Mucosa of gallbladder (tissue), 1 donor: ENCODE results near the gene ELAPOR1. TPM values are rescaled to one million over a fixed set of nuclear protein-coding genes. Genes with fewer than 3 reads are reported as not detected.

Source experiments
- DNase-seq: peaks from one replicate; pipeline ENCODE4 v3.0.0-alpha.2; 2020; ENCODE audit warnings: low spot score
- total RNA-seq: library from RNA; stranded (reverse); gene quantifications from one replicate; pipeline ENCODE4 v1.2.1, GENCODE V29; 2021
- donor health status: DM: no; HTN: no; CAD: no.

ELAPOR1 gene
- total RNA-seq, 1 donor from 2014 or later: 127 TPM

DNA sequence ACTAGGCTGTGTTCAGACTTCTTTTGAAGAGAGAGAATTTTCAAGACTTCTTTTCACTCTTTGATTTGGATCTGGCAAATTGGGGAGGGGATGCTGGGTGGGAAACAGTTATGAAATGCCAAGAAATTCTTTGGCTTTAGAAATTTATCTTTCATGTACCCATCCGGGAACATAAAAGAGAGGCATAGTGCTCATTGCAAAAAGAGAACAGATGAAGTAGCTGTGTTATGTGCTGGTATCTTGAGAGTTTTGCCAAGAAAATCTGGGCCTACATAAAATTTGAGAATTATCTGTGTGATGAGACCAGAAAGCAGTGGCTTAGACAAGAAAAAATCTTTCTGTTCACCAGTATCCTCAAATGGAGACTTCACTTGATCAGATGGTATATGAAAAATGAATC, 19.0 kb upstream of the ELAPOR1 start:
- no peak for DNase-seq

DNA sequence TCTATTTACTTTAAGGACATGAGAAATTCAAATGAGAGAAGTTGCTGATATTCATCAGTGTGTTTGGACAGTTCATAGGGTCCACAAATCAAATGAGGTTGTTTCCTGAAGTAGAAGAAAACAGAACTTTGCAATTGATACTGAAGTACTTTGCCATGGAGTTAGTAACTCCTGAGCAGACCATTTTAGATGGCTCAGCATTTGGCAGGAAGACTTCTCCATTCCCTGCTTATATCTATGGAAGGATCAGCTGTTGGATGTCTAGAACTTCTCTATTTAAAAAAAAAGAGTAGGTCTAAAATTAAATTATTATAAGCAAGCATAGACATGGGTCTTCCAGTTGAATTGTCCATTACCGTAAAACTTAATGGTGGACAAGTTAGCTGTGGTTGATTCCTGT, 18.3 kb upstream of the ELAPOR1 start:
- DNase-seq: no peak

DNA sequence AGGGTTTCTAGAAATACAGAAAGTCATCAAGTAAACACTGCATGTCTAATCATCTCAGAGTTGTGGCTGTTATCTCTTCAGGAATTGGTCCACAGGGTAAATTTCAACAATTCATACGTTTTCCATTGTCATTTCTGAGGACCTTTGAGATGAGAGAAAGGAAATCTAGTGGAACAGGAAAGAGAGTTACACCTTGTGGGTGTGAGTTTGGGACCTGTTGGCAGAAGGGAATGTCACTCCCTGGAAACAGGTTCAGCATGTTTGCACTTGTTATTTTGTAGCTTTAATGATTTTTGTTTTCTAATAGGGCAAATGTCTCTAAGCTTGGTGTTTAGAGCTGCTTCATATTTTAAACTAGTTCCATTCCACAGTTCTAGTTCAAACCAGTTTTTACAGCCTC, 17.8 kb upstream of the ELAPOR1 start:
- no peak for DNase-seq

DNA sequence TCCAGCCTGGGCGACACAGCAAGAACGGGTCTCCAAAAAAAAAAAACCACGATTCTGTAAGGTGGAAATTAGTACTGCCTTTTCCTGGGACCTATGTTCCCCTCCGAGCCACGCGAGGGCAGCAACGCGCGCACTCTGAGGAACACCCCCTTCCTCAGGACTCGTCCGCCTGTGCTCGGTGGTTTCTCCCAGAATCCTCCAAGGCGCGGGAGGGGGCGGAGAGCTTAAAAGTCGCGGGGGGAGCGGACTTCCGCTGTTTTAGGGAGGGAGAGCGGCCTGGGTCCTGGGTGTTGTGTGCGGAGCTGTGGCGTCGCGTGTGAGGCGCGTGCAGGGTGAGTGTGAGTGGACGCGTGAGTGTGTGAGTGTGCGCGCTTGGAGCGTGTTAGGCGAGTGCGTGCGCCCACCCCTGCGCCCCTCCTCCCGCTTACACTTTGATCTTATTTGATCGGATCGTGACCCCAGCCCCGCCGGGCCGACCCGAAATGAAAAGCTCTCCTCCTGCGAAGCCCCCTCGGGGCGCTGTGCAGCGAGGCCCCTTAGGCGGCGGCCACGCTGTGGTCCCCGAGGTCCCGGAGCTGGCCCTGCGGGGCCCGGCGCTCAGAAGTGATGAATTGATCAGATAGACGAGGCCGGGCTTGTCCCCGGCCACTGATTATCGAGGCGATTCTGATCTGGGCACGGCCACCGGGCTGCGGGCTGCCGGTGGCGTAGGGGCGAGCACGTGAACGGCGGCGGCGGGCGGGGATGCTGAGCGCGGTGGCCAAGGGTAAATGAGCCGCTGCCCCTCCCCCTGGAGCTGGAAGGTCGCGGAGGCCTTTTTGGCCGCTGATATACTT, 13.8 kb upstream of the ELAPOR1 start:
- peak; percentile 96 for DNase-seq

DNA sequence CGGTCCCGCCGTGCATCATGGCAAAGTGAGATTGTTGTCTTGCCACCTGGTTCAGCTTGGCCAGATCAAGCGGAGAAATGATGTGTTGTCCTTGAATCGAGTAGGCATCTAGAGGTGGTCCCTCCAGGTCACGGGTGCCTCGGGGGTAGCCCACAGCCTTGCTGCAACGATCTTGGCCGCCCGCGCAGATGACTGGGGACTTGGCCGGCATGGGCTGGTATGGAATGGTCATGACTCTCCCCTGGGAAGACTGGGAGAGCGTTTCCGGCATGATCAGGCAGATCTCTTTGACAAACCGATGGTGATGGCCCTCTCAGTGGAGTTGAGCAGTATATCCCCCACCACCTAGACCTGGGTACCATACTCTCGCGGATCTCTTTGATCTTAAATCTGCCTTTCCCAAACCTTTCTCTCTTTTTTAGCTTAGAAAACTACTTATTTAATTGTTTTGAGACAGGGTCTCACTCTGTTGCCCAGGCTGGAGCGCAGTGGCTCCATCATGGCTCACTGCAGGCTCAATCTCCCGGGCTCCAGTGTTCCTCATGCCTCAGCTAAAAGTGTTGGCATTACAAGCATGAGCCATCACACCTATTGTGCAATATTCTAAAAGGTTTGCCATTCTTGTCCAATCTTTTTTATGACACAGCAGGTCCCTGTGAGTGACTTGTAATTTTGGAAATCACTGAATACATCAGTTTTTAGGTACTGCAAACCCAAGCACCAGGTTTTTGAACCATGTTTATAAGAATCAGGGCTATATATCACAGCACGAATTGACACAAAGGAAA, 9.4 kb upstream of the ELAPOR1 start:
- DNase-seq: no peak

DNA sequence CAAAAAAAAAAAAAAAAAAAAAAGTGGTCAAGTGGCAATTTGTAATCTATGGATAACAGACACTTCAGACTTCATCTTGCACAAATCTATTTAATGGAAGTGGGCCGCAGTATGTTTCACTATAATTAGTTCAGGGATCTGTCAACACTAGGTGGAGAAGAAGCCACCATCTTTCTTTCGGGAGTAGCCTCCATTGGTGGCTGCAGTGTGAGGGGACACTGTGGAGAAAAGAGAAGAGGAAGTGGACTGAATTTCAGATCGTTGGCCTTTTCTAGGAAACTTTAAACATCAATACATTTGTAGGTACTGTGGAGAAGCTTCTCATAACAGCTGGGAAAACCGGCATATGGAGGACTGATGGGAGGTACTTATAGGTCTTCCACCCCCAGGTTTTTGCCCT, 8.0 kb upstream of the ELAPOR1 start:
- DNase-seq: no peak

DNA sequence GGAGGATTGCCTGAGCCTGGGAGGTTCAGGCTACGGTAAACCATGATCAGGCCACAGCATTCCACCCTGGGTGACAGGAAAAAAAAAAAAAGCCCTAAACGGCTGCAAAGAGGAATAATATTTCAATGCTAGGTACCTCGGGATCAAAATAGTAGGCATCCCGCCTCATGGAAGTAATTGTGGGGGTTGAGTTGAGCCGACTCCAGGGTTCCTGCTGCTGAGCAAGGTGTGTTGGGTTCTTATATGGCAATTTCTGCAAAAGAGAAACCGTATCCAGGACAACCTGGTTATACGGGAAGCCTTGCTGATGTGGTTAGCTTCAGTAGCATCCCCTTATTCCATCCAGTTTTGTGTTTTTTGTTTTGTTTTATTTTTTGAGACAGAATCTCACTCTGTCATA, 6.1 kb upstream of the ELAPOR1 start:
- no peak for DNase-seq

DNA sequence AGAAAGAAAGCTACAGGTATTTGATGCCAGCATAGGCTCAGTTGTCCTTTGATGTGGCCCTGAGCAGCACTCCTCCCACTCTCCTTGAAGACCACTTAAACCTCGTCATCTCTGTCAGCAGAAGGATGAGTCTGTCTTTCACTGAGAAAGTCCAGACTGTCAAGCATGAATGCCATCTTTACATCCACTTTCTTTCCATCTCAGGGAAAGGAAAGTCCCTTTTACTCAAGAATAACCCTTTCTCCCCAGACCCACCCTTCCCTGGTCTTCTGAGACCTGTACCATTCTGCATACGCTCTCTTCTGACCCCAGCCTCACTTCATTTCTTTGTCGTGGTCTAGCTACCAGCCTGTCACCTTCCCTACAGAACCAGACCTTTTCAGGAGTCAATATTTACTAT, 4.0 kb upstream of the ELAPOR1 start:
- DNase-seq: no peak

DNA sequence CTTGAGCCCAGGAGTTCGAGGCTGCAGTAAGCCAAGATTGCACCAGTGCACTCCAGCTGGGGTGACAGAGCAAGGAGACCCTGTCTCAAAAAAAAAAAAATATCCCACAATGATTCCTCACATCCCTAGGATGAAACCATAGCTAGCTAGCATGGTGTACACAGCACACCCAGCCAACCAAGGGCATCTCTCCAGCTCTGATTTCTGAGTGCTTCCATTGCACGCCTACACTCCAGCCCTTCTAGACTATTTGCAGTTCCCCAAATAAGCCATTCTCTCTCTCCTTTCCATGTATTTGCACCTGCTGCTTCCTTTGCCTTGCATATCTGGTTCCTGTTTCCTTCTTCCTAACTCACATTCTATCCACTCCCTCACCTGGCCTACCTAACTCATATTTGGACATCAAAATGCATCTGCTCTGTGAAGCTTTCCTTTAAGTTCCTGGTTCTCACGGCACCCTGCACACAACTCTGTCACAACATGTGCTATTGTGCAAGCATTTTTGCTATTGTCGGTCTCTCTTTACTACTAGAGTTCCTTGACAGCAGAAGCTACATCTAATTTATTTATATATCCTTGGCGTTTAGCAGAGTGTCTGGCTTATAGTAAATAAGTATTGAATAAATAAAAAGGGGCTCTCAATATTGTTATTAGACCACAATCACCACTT, 2.4 kb upstream of the ELAPOR1 start:
- no peak for DNase-seq

DNA sequence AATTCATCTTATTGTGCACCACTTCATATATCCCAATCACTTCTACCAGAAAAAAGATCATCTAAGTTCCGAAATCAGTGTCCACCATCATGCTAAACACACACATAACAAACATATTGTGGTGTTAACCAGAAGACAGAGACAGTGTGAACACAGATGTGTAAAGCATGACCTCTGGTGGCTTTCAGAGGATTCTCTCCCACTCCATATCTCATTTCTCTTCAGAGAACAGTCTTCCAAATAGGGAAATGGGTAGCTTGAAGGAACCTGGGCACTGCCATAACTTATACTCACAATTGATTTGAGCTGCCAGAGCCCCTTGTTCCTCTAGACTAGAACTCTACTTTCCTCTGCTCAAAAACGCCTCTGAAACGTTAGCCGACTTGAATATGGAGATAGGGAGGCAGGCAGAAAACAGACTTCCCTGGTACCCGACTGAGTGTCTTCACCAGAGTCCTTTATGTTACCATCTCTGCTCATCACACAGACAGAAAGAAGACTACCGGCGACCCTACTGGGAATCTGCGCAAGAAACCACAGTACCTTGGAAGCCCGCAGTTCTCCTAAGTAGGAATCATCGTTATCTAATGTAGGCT, 1.8 kb upstream of the ELAPOR1 start:
- DNase-seq: no peak

DNA sequence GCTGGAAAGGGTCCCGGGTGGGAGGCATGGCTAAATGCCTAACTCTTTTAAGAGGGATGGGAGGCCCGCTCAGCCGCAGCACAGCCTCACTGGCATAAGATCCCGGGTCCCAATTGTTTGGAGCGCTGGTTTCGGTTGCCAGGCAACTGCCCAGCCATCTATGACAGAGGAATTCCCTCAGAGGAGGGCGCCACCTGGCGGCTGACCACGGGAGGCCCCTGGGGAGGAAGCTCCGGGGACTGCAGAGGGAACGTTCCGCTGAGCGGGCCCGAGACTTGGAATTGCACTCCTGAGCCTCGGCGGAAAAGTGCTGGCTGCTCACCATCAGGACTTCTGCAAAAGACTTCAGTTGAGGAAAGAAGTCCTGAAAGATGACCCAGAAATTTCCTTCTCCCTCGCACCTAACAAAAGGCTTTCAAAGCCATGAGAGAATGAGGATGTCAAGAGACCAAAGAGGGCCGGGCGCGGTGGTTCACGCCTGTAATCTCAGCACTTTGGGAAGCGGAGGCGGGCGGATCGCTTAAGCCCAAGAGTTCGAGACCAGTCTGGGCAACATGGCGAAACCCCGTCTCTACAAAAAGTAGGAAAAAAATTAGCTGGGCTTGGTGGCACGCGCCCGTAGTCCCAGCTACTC, 1.1 kb upstream of the ELAPOR1 start:
- DNase-seq: peak; percentile 92

DNA sequence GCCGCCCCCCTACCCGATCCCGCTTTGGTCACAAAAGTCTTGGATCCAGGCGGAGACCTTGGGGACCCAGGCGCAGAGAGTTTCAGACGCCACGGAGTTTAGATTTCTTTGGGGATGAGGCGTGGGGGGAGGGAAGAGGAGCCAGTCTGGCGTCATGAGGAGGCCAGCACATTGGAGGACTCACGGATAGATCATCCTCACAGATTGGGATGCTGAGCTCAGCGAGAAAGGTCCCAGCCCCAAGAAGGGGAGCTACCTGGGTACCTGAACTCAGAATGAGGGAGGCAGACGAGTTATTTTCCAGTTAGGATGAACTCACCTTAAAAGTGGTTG, 393 bp downstream of the ELAPOR1 start:
- no peak for DNase-seq

DNA sequence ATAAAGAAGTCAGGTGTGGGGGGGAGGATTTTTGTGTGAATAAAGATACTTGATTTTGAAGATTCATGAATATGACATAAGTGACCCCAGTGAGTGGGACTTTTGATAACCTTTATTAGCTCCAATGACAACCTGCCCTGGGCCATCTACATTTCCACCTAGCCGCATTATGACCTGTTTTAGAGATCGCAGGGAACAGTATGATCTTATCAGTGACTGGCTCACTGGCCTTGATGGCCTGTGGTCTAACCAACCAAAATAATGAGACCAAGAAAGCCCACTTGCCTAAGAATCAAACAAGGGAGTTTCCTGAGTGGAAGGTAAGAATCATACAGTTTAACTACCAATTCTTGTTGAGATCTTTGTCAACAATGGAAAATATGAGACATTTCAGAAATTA, 1.8 kb downstream of the ELAPOR1 start:
- DNase-seq: no peak

DNA sequence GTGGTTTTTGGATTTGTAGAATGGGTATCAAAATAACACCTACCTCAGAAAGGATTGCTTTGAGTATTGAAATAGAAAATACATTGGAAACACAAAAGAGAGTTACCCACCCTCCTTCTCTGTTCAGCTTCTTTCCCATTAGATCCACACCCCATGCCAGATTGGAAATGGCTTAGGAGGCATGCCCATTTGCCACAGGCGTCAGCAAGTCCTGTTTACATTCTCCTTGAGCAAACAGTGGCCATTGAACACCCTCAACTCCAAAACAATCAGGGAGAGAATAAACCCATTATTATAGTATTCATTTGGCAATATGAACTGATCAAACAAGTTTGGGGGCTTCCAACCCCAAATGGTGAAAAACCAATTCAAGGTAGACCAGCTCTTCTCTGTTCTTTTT, 2.4 kb downstream of the ELAPOR1 start:
- no peak for DNase-seq

DNA sequence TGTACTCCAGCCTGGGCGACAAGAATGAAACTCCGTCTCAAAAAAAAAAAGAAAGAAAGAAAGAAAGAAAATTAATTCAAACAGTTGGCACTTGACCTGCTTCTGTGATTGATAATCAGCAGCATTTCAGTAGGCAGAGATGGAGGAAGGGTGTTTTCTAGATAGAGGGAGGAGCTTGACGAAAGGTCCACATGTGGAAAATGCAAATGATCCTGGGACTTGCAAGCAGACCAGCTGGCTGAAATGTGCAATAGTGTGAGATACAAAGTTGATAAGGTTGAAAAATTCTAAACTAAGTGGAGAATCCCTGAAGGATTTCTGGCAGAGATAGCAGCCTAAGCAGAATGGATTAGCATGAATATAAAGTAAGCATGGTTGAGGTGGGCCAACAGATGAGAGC, 4.2 kb downstream of the ELAPOR1 start:
- DNase-seq: no peak

DNA sequence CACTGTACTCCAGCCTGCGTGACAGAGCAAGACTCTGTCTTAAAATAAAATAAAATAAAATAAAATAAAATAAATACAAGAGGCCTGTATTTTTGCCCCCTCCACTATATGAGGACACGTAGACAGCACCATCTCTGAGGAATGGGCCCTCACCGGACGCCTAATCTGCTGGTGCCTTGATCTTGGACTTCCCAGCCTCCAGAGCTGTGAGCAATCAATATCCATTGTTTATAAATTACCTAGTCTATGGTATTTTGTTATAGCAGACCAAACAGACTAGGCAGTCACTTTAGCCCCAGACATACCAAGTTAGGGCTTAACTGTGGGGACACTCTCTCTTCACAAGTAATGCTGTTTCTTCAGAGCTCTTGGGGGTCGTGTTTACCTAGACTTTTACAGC, 6.4 kb downstream of the ELAPOR1 start:
- DNase-seq: no peak

DNA sequence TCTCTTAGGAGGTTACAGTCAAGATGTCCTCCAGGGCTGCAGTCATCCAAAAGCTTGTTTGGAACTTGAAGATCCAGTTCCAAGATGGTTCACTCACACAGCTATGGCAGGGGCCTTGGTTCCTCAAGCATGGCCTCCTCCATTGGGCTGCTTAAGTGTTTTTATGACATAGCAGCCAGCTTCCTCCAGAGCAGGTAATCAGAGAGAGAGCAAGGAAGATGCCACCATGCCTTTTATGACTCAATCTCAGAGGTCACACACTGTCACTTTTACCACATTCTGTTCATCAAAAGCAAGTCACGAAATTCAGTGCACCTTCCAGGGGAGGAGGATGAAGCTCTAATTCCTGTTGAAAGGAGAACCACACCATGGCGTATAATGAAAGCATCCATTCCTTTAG, 17.1 kb downstream of the ELAPOR1 start:
- no peak for DNase-seq

DNA sequence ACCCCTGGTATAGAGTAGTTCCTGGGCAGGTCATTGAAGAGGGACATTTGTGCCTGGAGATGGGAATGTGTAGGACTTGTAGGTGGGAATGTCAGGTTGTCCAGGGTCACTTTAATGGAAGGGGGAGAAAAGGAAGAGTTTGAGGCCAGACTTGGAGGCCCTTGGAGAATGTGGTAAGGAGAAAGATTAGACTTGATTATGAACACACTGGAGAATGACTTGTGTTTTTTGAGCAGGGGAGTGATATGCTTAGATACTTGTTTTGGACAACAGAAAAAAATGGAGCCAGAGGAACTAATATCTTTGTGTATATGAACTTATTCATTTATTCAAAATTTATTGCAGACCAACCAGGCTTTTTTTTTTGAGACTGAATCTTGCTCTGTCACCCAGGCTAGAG, 17.9 kb downstream of the ELAPOR1 start:
- no peak for DNase-seq

DNA sequence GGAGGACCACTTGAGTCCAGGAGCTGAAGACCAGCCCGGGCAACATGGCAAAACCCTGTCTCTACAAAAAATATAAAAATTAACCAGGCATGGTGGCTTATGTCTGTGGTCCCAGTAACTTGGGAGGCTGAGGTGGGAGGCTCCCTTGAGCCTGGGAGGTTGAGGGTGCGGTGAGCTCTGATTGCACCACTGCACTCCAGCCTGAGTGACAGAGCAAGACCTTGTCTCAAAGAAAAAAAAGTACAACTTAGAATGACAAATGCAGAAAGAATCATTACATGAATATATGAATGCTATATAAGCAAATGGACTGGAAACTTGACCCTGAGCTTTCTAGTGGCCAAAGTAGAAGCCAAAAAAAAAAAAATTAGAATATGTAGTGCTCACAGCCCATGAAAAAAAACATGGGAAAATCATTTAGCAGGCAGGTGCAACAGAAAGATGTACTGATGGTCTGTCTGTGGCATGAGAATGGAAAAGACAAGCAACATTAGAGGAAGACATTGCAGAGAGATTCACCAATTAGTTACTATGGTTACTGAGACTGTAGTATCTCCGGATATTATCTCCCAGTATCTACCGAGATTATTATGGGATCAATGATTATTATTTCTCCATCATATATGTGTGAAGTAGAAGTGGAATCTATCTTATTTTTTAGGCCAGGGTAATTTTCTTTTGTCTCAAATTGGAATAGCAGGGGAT, 19.2 kb downstream of the ELAPOR1 start:
- no peak for DNase-seq

DNA sequence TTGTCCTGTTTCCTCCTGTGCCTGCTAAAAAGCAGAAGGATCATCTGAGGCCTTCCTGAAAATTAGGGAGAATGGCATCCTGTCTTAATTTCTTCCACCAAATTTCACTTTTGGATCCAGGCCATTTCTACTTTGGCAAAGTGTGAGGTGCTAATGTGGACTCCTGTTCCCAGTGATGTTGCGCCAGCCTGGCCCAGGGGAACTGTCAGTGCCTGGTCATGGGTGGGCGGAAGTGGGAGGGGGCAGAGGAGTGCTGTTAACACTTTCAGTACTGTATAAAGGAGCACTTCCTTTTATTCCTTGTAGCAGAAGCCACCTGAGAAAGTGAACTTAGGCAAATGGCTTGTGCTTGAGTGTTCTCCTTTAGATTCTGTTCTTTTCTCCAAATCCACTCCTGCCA, 19.9 kb downstream of the ELAPOR1 start:
- DNase-seq: no peak

DNA sequence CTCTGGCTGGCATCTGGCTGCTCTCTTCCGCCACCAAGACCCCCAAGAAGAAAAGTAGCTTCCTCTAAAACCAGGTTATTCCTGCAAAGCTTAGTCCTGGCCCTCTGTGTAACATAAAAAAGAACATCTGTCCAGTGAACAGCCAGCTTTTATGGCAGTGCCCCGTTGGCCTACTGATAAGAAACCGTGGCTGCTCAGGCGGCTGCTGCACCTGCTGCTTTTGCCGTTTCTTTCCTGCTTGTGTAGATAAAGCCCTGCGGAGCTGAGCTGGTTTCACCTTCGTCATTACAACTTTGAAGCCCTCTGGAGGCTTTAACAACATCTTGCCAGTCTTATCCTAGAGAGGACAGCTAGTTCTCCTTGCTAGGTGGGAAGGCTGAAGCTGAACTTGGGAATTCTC, 20.5 kb downstream of the ELAPOR1 start:
- peak; percentile 26 for DNase-seq
